DND-41 (cell line): Measurements from ENCODE around the gene NANOS2.

Experiments used
- CTCF ChIP-seq: IDR thresholded peaks from 2 replicates; pipeline ENCODE4 v1.5.1; 2012; ENCODE audit warnings: borderline replicate concordance, low read length, moderate library complexity, mild to moderate bottlenecking; ENCODE audit not compliant: poor library complexity, severe bottlenecking; ENCODE audit errors: extremely low read depth
- EZH2 ChIP-seq: IDR thresholded peaks from 3 replicates; pipeline ENCODE4 v1.6.1; 2012; ENCODE audit warnings: borderline replicate concordance, low read depth, mild to moderate bottlenecking, moderate library complexity, low read length, inconsistent platforms; ENCODE audit not compliant: severe bottlenecking

- TF ChIP-seq EZH2 (no peak), CTCF (no peak)
Measured at GRCh38 chr19:45895519-45895972, 19.0 kb downstream of the NANOS2 start.
